Neural cell (in vitro differentiated cells): ENCODE data around the gene LCP2. TPM values are rescaled to one million over a fixed set of nuclear protein-coding genes. Genes with fewer than 3 reads are reported as not detected.

Source experiments
- H2AFZ ChIP-seq: fragments of 200-600, 300-800 bp; sonication (generic), shearing (Covaris generic); 2 replicates; pipeline ENCODE4 v1.6.0; 2014; ENCODE audit warnings: low read depth, mild to moderate bottlenecking, antibody characterized with exemption, low read length, moderate library complexity
- H3F3A ChIP-seq: fragments of 200-600 bp; shearing (Covaris generic); 2 replicates; pipeline ENCODE4 v1.6.1; 2016; ENCODE audit warnings: mild to moderate bottlenecking, moderate library complexity, mixed read lengths, antibody characterized with exemption, low read length; ENCODE audit not compliant: insufficient read depth, poor library complexity, severe bottlenecking
- H3K27ac ChIP-seq: fragments of 200-600, 300-800 bp; sonication (generic), shearing (Covaris generic); 2 replicates; pipeline ENCODE4 v1.5.1; 2014; ENCODE audit warnings: mild to moderate bottlenecking, low read length, moderate library complexity
- H3K27me3 ChIP-seq: fragments of 300-800, 200-600 bp; sonication (generic), shearing (Covaris generic); 2 replicates; pipeline ENCODE4 v1.6.0; 2014; ENCODE audit warnings: mild to moderate bottlenecking, low read depth, low read length, moderate library complexity; ENCODE audit not compliant: insufficient read depth
- H3K36me3 ChIP-seq: fragments of 300-800, 200-600 bp; sonication (generic), shearing (Covaris generic); 2 replicates; pipeline ENCODE4 v1.5.1; 2014; ENCODE audit warnings: mild to moderate bottlenecking, antibody characterized with exemption, low read length, moderate library complexity; ENCODE audit not compliant: insufficient read depth
- H3K4me2 ChIP-seq: fragments of 300-800, 200-600 bp; sonication (generic), shearing (Covaris generic); 2 replicates; pipeline ENCODE4 v1.6.0; 2014; ENCODE audit warnings: mild to moderate bottlenecking, low read length
- H3K4me3 ChIP-seq: fragments of 300-800, 200-600 bp; sonication (generic), shearing (Covaris generic); 2 replicates; pipeline ENCODE4 v1.5.1; 2014; ENCODE audit warnings: mild to moderate bottlenecking, low read length, moderate library complexity
- H3K79me2 ChIP-seq: fragments of 200-600 bp; shearing (Covaris generic); replicated peaks from 2 replicates; pipeline ENCODE4 v1.6.0; 2014; ENCODE audit warnings: mild to moderate bottlenecking, low read length, moderate library complexity; ENCODE audit not compliant: insufficient read depth
- H3K9ac ChIP-seq: fragments of 300-800, 200-600 bp; sonication (generic), shearing (Covaris generic); 2 replicates; pipeline ENCODE4 v1.6.1; 2016; ENCODE audit warnings: mild to moderate bottlenecking, low read length, mixed read lengths
- H3K9me2 ChIP-seq: fragments of 200-600 bp; shearing (Covaris generic); 2 replicates; pipeline ENCODE4 v1.6.1; 2016; ENCODE audit warnings: mild to moderate bottlenecking, low read length, mixed read lengths; ENCODE audit not compliant: insufficient read depth
- H3K9me3 ChIP-seq: fragments of 200-600, 300-800 bp; sonication (generic), shearing (Covaris generic); 2 replicates; pipeline ENCODE4 v1.6.1; 2016; ENCODE audit warnings: mild to moderate bottlenecking, mixed run types, low read length, moderate library complexity, mixed read lengths
- H4K20me1 ChIP-seq: fragments of 200-600 bp; shearing (Covaris generic); 2 replicates; pipeline ENCODE4 v1.6.1; 2016; ENCODE audit warnings: mild to moderate bottlenecking, mixed run types; ENCODE audit not compliant: insufficient read depth
- EP300 ChIP-seq: fragments of 450-650 bp; conservative IDR thresholded peaks from 2 replicates; pipeline ENCODE4 v1.6.1; 2014; ENCODE audit warnings: antibody characterized with exemption, mild to moderate bottlenecking, moderate library complexity; ENCODE audit not compliant: poor library complexity, severe bottlenecking
- EZH2 ChIP-seq: fragments of 200-600, 300-800 bp; shearing (Covaris generic), sonication (generic); IDR thresholded peaks from 2 replicates; pipeline ENCODE4 v1.6.1; 2014; ENCODE audit warnings: antibody characterized with exemption, low read length, borderline replicate concordance, mild to moderate bottlenecking; ENCODE audit not compliant: insufficient read depth, poor library complexity, severe bottlenecking
- MXI1 ChIP-seq: fragments of 450-650 bp; conservative IDR thresholded peaks from 2 replicates; pipeline ENCODE4 v1.6.1; 2014; ENCODE audit warnings: antibody characterized with exemption, mild to moderate bottlenecking; ENCODE audit not compliant: poor library complexity, severe bottlenecking
- POLR2AphosphoS5 ChIP-seq: IDR thresholded peaks from 2 replicates; pipeline ENCODE4 v1.6.1; 2012
- RAD21 ChIP-seq: fragments of 450-650 bp; conservative IDR thresholded peaks from 2 replicates; pipeline ENCODE4 v1.6.1; 2014; ENCODE audit warnings: antibody characterized with exemption, mild to moderate bottlenecking, moderate library complexity
- SMC3 ChIP-seq: fragments of 450-650 bp; conservative IDR thresholded peaks from 2 replicates; pipeline ENCODE4 v1.6.1; 2014; ENCODE audit warnings: antibody characterized with exemption, mild to moderate bottlenecking, moderate library complexity; ENCODE audit not compliant: poor library complexity
- TAF1 ChIP-seq: IDR thresholded peaks from 2 replicates; pipeline ENCODE4 v1.6.1; 2012; ENCODE audit warnings: low read depth
- polyA plus RNA-seq: library from polyadenylated mRNA; depleted of rRNA; stranded (reverse); fragments of >200 nt; gene quantifications from 2 replicates; pipeline ENCODE4 v1.2.3, GENCODE V29; 2014
- TF ChIP-seq, protein P1 (sequence below): IDR thresholded peaks from 2 replicates; pipeline ENCODE4 v1.6.1; 2012; ENCODE audit warnings: borderline replicate concordance
- TF ChIP-seq, protein P2 (sequence below): fragments of 450-650 bp; IDR thresholded peaks from 2 replicates; pipeline ENCODE4 v1.5.1; 2014; ENCODE audit warnings: antibody characterized with exemption, mild to moderate bottlenecking, moderate library complexity; ENCODE audit not compliant: poor library complexity, severe bottlenecking

LCP2 gene
- polyA plus RNA-seq, 1 donor from 2014 or later, result not detected

DNA sequence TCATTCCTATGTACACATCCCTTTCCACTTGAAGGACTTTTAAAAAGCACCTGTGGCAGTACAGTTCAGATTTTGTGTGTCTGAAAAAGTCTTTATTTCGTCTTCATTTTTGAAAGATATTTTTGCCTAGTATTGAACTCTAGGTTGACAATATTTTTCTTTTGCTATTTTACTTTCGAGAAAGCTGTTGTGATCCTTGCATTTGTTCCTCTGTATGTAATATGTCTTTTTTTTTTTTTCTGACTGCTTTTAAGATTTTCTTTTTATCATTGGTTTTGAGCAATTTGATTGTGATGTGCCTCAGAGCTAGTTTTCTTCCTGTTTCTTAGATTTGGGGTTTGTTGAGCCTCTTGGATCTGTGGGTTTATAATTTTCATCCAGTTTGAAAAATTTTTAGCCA is 13.3 kb downstream of the LCP2 start:
- H4K20me1 ChIP-seq, result no peaks in the 10 kb centered on the region
- H3K9ac ChIP-seq, result no peak overlapping the region
- H3K27ac ChIP-seq, result no peak overlapping the region
- no peaks in the 10 kb centered on the region for H3K79me2 ChIP-seq
- TF ChIP-seq EZH2 (no peak), RAD21 (no peak), EP300 (no peak), SMC3 (no peak), POLR2AphosphoS5 (no peak), MXI1 (no peak), TAF1 (no peak)
- TF ChIP-seq, protein P1, sequence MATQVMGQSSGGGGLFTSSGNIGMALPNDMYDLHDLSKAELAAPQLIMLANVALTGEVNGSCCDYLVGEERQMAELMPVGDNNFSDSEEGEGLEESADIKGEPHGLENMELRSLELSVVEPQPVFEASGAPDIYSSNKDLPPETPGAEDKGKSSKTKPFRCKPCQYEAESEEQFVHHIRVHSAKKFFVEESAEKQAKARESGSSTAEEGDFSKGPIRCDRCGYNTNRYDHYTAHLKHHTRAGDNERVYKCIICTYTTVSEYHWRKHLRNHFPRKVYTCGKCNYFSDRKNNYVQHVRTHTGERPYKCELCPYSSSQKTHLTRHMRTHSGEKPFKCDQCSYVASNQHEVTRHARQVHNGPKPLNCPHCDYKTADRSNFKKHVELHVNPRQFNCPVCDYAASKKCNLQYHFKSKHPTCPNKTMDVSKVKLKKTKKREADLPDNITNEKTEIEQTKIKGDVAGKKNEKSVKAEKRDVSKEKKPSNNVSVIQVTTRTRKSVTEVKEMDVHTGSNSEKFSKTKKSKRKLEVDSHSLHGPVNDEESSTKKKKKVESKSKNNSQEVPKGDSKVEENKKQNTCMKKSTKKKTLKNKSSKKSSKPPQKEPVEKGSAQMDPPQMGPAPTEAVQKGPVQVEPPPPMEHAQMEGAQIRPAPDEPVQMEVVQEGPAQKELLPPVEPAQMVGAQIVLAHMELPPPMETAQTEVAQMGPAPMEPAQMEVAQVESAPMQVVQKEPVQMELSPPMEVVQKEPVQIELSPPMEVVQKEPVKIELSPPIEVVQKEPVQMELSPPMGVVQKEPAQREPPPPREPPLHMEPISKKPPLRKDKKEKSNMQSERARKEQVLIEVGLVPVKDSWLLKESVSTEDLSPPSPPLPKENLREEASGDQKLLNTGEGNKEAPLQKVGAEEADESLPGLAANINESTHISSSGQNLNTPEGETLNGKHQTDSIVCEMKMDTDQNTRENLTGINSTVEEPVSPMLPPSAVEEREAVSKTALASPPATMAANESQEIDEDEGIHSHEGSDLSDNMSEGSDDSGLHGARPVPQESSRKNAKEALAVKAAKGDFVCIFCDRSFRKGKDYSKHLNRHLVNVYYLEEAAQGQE, result no peak
- TF ChIP-seq, protein P2, sequence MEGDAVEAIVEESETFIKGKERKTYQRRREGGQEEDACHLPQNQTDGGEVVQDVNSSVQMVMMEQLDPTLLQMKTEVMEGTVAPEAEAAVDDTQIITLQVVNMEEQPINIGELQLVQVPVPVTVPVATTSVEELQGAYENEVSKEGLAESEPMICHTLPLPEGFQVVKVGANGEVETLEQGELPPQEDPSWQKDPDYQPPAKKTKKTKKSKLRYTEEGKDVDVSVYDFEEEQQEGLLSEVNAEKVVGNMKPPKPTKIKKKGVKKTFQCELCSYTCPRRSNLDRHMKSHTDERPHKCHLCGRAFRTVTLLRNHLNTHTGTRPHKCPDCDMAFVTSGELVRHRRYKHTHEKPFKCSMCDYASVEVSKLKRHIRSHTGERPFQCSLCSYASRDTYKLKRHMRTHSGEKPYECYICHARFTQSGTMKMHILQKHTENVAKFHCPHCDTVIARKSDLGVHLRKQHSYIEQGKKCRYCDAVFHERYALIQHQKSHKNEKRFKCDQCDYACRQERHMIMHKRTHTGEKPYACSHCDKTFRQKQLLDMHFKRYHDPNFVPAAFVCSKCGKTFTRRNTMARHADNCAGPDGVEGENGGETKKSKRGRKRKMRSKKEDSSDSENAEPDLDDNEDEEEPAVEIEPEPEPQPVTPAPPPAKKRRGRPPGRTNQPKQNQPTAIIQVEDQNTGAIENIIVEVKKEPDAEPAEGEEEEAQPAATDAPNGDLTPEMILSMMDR, result no peak
- no peaks in the 10 kb centered on the region for H3F3A ChIP-seq
- H2AFZ ChIP-seq, result no peak overlapping the region
- peaks cover 8% of the 10 kb centered on the region for H3K9me3 ChIP-seq
- no peaks in the 10 kb centered on the region for H3K36me3 ChIP-seq
- H3K4me3 ChIP-seq, result no peak overlapping the region
- no peak overlapping the region for H3K4me2 ChIP-seq
- no peaks in the 10 kb centered on the region for H3K27me3 ChIP-seq
- H3K9me2 ChIP-seq, result no peaks in the 10 kb centered on the region

DNA sequence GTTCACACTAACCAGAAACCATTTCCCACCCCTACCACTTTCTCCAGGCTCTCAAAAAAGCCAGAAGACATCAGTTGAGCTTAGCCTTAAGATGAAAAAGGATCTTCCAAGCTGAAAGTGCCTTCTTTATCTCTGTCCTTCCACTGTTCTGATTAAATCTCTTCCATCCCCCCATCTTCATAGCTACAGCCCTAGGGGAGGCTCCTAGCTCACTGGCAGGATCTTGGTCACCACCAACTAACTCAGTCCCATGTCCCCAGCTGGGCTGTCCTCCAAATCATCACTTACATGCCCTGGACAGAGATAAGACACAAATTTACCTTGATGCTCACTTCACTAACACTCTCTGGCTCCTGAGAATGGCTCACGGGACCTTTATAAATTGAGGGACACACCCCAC is 14.3 kb downstream of the LCP2 start:
- TF ChIP-seq EZH2, result no peak
- TF ChIP-seq SMC3, result no peak
- no peak for TF ChIP-seq POLR2AphosphoS5
- TF ChIP-seq, protein P1, result no peak
- no peak for TF ChIP-seq EP300
- TF ChIP-seq, protein P2, result no peak
- TF ChIP-seq RAD21, result no peak
- TF ChIP-seq TAF1, result no peak
- H3K79me2 ChIP-seq, result no peaks in the 10 kb centered on the region

More for the DNA sequence above, 14.3 kb downstream of the LCP2 start:
- H4K20me1 ChIP-seq, result no peaks in the 10 kb centered on the region
- no peak overlapping the region for H3K27ac ChIP-seq
- H3K36me3 ChIP-seq, result no peaks in the 10 kb centered on the region
- H3K9me3 ChIP-seq, result peaks cover 8% of the 10 kb centered on the region
- H3K9me2 ChIP-seq, result no peaks in the 10 kb centered on the region
- no peak overlapping the region for H3K4me2 ChIP-seq
- H3K27me3 ChIP-seq, result no peaks in the 10 kb centered on the region
- H2AFZ ChIP-seq, result no peak overlapping the region
- H3K4me3 ChIP-seq, result no peak overlapping the region
- no peak overlapping the region for H3K9ac ChIP-seq
- no peaks in the 10 kb centered on the region for H3F3A ChIP-seq
